CD14-positive monocyte (primary cell): ENCODE data around the gene WASHC4. TPM values are rescaled to one million over a fixed set of nuclear protein-coding genes. Genes with fewer than 3 reads are reported as not detected.

Experiments
- DNase-seq, 3 donors: peaks; one replicate each; pipeline ENCODE4 v3.0.0-alpha.2; 2011 to 2022
- H2AFZ ChIP-seq: 2 replicates; pipeline ENCODE4 v1.6.0; 2012; ENCODE audit warnings: mild to moderate bottlenecking, low read depth, low read length, inconsistent platforms; ENCODE audit not compliant: insufficient read depth, poor library complexity, severe bottlenecking
- H3K27ac ChIP-seq, 2 donors: 1 replicate in 1 of 2; 2 replicates in 1 of 2; pipeline ENCODE4 v1.5.1; 2012 to 2013; ENCODE audit warnings: low read length in 2 of 2, control low read depth in 1 of 2, inconsistent platforms in 1 of 2, low read depth in 1 of 2, mild to moderate bottlenecking in 1 of 2
- H3K27me3 ChIP-seq, 2 donors: one replicate each; pipeline versions ENCODE4 v1.6.0 to v1.6.1; 2011 to 2013; ENCODE audit warnings: low read length in 2 of 2; ENCODE audit not compliant: control insufficient read depth in 2 of 2, insufficient read depth in 2 of 2
- H3K36me3 ChIP-seq, 2 donors: replicated peaks in 1 of 2; 1 replicate in 1 of 2; 2 replicates in 1 of 2; pipeline versions ENCODE4 v1.5.1 to v1.6.1; 2012 to 2013; ENCODE audit warnings: low read length in 2 of 2, control low read depth in 1 of 2, inconsistent platforms in 1 of 2, mild to moderate bottlenecking in 1 of 2; ENCODE audit not compliant: insufficient read depth in 2 of 2, control insufficient read depth in 1 of 2
- H3K4me1 ChIP-seq, 2 donors: 1 replicate in 1 of 2; 2 replicates in 1 of 2; pipeline versions ENCODE4 v1.5.1 to v1.6.1; 2012 to 2013; ENCODE audit warnings: low read length in 2 of 2, control low read depth in 1 of 2, inconsistent platforms in 1 of 2, mild to moderate bottlenecking in 1 of 2, moderate library complexity in 1 of 2; ENCODE audit not compliant: insufficient read depth in 2 of 2, control insufficient read depth in 1 of 2
- H3K4me2 ChIP-seq: replicated peaks from 2 replicates; pipeline ENCODE3; 2012; ENCODE audit warnings: low read length, moderate library complexity, mild to moderate bottlenecking; ENCODE audit not compliant: poor library complexity, severe bottlenecking; ENCODE audit errors: extremely low read depth
- H3K4me3 ChIP-seq, 3 experiments: fragments of 200-600 bp in 1 of 3; sonication (generic) in 1 of 3; replicated peaks in 1 of 3; 1 replicate in 2 of 3; 2 replicates in 1 of 3; pipeline ENCODE4 v1.5.1; 2011 to 2013; ENCODE audit warnings: low read length in 3 of 3, mild to moderate bottlenecking in 3 of 3, control low read depth in 2 of 3, low read depth in 2 of 3, inconsistent platforms in 1 of 3, moderate library complexity in 1 of 3
- H3K79me2 ChIP-seq: 2 replicates; pipeline ENCODE4 v1.6.0; 2012; ENCODE audit warnings: mild to moderate bottlenecking, control low read depth, inconsistent platforms, low read length, moderate library complexity; ENCODE audit not compliant: insufficient read depth
- H3K9ac ChIP-seq: 2 replicates; pipeline ENCODE4 v1.6.0; 2017; ENCODE audit warnings: low read length, mild to moderate bottlenecking; ENCODE audit not compliant: insufficient read depth, poor library complexity, severe bottlenecking
- H3K9me3 ChIP-seq, 2 donors: replicated peaks in 1 of 2; 1 replicate in 1 of 2; 2 replicates in 1 of 2; pipeline versions ENCODE4 v1.5.1 to v1.6.1; 2012 to 2013; ENCODE audit warnings: low read length in 2 of 2, control low read depth in 1 of 2; ENCODE audit not compliant: control insufficient read depth in 1 of 2, insufficient read depth in 1 of 2
- H4K20me1 ChIP-seq: 2 replicates; pipeline ENCODE4 v1.6.0; 2012; ENCODE audit warnings: mild to moderate bottlenecking, low read length, control low read depth, moderate library complexity; ENCODE audit not compliant: insufficient read depth
- H3K27ac Mint-ChIP-seq, 7 donors: one replicate each; pipeline ENCODE4 v1.8.0; 2020; ENCODE audit warnings: mild to moderate bottlenecking in 7 of 7, mixed read lengths in 7 of 7, moderate library complexity in 6 of 7, inconsistent platforms in 2 of 7
- H3K27me3 Mint-ChIP-seq, 3 donors: one replicate each; pipeline ENCODE4 v1.8.0; 2021 to 2022; ENCODE audit warnings: low read depth in 3 of 3, mild to moderate bottlenecking in 3 of 3, mixed read lengths in 3 of 3, moderate library complexity in 3 of 3, inconsistent platforms in 1 of 3
- H3K36me3 Mint-ChIP-seq, 2 donors: one replicate each; pipeline ENCODE4 v1.8.0; 2020; ENCODE audit warnings: mixed read lengths in 2 of 2, inconsistent platforms in 1 of 2, mild to moderate bottlenecking in 1 of 2
- H3K4me1 Mint-ChIP-seq: one replicate; pipeline ENCODE4 v1.8.0; 2020; ENCODE audit warnings: mild to moderate bottlenecking, mixed read lengths
- H3K4me3 Mint-ChIP-seq, 2 donors: one replicate each; pipeline ENCODE4 v1.8.0; 2020; ENCODE audit warnings: mild to moderate bottlenecking in 2 of 2, mixed read lengths in 2 of 2, moderate library complexity in 1 of 2
- H3K9me3 Mint-ChIP-seq, 7 donors: one replicate each; pipeline ENCODE4 v1.8.0; 2020 to 2022; ENCODE audit warnings: mixed read lengths in 7 of 7, mild to moderate bottlenecking in 6 of 7, moderate library complexity in 6 of 7, inconsistent platforms in 2 of 7
- WGBS: methylation state at CpG from one replicate; pipeline ENCODE4 v1.1.5; 2013; ENCODE audit warnings: missing lambda C conversion rate; ENCODE audit not compliant: insufficient coverage; 5-methylcytosine and 5-hydroxymethylcytosine counted together
- intact Hi-C, 2 donors: fragments of 100-400 bp; cut with micrococcal nuclease; formaldehyde crosslinking; loops; one replicate each; pipeline versions ENCODE4 v1.15.0 to v1.15.1; 2023
- polyA plus RNA-seq, 3 donors: library from polyadenylated mRNA; depleted of rRNA in 1 of 3; unstranded in 2 of 3; stranded (reverse) in 1 of 3; fragments of 300-500 nt in 2 of 3; fragments of >200 nt in 1 of 3; fragmentation: Illumina TruSeq in 2 of 3; gene quantifications; 1 replicate in 2 of 3; 2 replicates in 1 of 3; pipeline ENCODE4 v1.2.3, GENCODE V29; 2012 to 2021
- TF ChIP-seq, protein P1 (sequence below): fragments of 200-600 bp; IDR thresholded peaks from one replicate; pipeline ENCODE4 v1.8.0; 2022; ENCODE audit warnings: antibody characterized with exemption, mild to moderate bottlenecking

The WASHC4 gene
- polyA plus RNA-seq, 3 donors = 62.6 to 95.3 (median 69.0) TPM

DNA sequence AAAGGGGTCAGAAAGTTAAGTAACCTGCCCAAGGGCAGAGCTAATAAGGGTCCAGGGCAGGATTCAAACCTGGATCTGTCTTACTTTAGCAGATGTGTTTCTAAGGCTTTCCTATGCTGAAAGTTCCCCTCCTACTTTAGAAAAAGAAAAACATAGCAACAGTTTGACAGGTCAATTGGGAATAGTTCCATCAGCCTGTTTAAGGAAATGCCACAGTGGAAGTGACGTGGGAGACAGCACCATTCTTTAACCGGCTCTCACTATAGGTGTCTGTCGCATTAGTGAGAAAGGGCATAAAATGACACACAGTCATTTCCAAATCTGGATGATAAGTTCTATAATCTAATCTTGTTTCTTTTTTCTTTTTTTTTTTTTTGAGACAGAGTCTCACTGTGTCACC is 30.6 kb upstream of the WASHC4 start:
- H3K9ac ChIP-seq = no peak overlapping the region
- no peak overlapping the region for H3K4me2 ChIP-seq
- TF ChIP-seq, protein P1, sequence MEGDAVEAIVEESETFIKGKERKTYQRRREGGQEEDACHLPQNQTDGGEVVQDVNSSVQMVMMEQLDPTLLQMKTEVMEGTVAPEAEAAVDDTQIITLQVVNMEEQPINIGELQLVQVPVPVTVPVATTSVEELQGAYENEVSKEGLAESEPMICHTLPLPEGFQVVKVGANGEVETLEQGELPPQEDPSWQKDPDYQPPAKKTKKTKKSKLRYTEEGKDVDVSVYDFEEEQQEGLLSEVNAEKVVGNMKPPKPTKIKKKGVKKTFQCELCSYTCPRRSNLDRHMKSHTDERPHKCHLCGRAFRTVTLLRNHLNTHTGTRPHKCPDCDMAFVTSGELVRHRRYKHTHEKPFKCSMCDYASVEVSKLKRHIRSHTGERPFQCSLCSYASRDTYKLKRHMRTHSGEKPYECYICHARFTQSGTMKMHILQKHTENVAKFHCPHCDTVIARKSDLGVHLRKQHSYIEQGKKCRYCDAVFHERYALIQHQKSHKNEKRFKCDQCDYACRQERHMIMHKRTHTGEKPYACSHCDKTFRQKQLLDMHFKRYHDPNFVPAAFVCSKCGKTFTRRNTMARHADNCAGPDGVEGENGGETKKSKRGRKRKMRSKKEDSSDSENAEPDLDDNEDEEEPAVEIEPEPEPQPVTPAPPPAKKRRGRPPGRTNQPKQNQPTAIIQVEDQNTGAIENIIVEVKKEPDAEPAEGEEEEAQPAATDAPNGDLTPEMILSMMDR = no peak
- H3K27ac Mint-ChIP-seq = no peak overlapping the region
- H3K36me3 Mint-ChIP-seq = no peaks in the 10 kb centered on the region
- H4K20me1 ChIP-seq = no peaks in the 10 kb centered on the region
- no peaks in the 10 kb centered on the region for H3K4me1 Mint-ChIP-seq
- H2AFZ ChIP-seq = no peak overlapping the region
- no peaks in the 10 kb centered on the region for H3K4me1 ChIP-seq
- no peak for DNase-seq
- no CpG with 5 or more reads among the region's 3 CpGs for WGBS
- no peaks in the 10 kb centered on the region for H3K79me2 ChIP-seq
- peaks cover 0 to 3% (median 2%) of the 10 kb centered on the region in 3 donors for H3K27me3 Mint-ChIP-seq
- H3K27ac ChIP-seq = no peak overlapping the region
- H3K9me3 ChIP-seq = no peaks in the 10 kb centered on the region
- no peaks in the 10 kb centered on the region for H3K36me3 ChIP-seq
- intact Hi-C loops = no loop called here
- H3K4me3 ChIP-seq = no peak overlapping the region
- no peak overlapping the region for H3K4me3 Mint-ChIP-seq
- H3K9me3 Mint-ChIP-seq = no peaks in the 10 kb centered on the region
- H3K27me3 ChIP-seq = no peaks in the 10 kb centered on the region

GRCh38 chr12:105077435-105077834 is 30.1 kb upstream of the WASHC4 start:
- Histone ChIP-seq H2AFZ (no peak overlapping the region), H3K79me2 (no peaks in the 10 kb centered on the region), H4K20me1 (no peaks in the 10 kb centered on the region), H3K4me2 (no peak overlapping the region), H3K9ac (no peak overlapping the region), H3K27me3 (no peaks in the 10 kb centered on the region), H3K36me3 (no peaks in the 10 kb centered on the region), H3K4me1 (no peaks in the 10 kb centered on the region), H3K9me3 (no peaks in the 10 kb centered on the region), H3K4me3 (no peak overlapping the region), H3K27ac (no peak overlapping the region)
- TF ChIP-seq, protein P1 = no peak
- Mint-ChIP-seq H3K9me3 (no peaks in the 10 kb centered on the region), H3K4me3 (no peak overlapping the region), H3K36me3 (no peaks in the 10 kb centered on the region), H3K4me1 (no peaks in the 10 kb centered on the region), H3K27me3 (peaks cover 0 to 3% (median 2%) of the 10 kb centered on the region in 3 donors), H3K27ac (no peak overlapping the region)
- no peak for DNase-seq
- 89% methylated on average over 7 of the region's 7 CpGs for WGBS
- intact Hi-C loops = no loop called here
